Activated T-cell treated with anti-CD3 and anti-CD28 coated beads for 4 hours (primary cell): Measurements from ENCODE around the gene FOXL3.
"Not testable (repeated sequence)": the region's sequence is repeated elsewhere in the genome, so short reads cannot be mapped to it uniquely, and the experiment has no call there.

Source experiments
- DNase-seq: peaks from one replicate; pipeline ENCODE4 v3.0.0-alpha.2; 2020

FOXL3 gene

GRCh38 chr7:289756-290553, at the start of gene FOXL3:
TSS of gene FOXL3 (plus strand) at chr7:290170. CDS start at chr7:290170, 0 bp downstream.
- DNase-seq = no peak

GRCh38 chr7:240887-241421, 49.0 kb upstream of the FOXL3 start:
- DNase-seq = no peak

- DNase-seq = no peak
Measured at GRCh38 chr7:241513-241912, 48.5 kb upstream of the FOXL3 start.

- DNase-seq = not testable (repeated sequence)
Measured at GRCh38 chr7:242826-243579, 47.0 kb upstream of the FOXL3 start.

GRCh38 chr7:243580-243978, 46.4 kb upstream of the FOXL3 start:
- not testable (repeated sequence) for DNase-seq

GRCh38 chr7:244974-245373, 45.0 kb upstream of the FOXL3 start:
- DNase-seq = no peak

GRCh38 chr7:245574-246295, 44.2 kb upstream of the FOXL3 start:
- DNase-seq = no peak

GRCh38 chr7:246451-246850, 43.5 kb upstream of the FOXL3 start:
- DNase-seq = no peak

- no peak for DNase-seq
Measured at GRCh38 chr7:247181-247580, 42.8 kb upstream of the FOXL3 start.

GRCh38 chr7:247636-248035, 42.3 kb upstream of the FOXL3 start:
- DNase-seq = no peak

GRCh38 chr7:248732-249435, 41.1 kb upstream of the FOXL3 start:
- DNase-seq = no peak

- DNase-seq = no peak
Measured at GRCh38 chr7:249989-250388, 40.0 kb upstream of the FOXL3 start.

GRCh38 chr7:250523-250922, 39.4 kb upstream of the FOXL3 start:
- no peak for DNase-seq

GRCh38 chr7:251005-251404, 39.0 kb upstream of the FOXL3 start:
- no peak for DNase-seq

- DNase-seq = no peak
Measured at GRCh38 chr7:251446-252175, 38.4 kb upstream of the FOXL3 start.

GRCh38 chr7:252216-252965, 37.6 kb upstream of the FOXL3 start:
- no peak for DNase-seq

GRCh38 chr7:252981-253380, 37.0 kb upstream of the FOXL3 start:
- no peak for DNase-seq

- DNase-seq = no peak
Measured at GRCh38 chr7:253581-254336, 36.2 kb upstream of the FOXL3 start.

GRCh38 chr7:254337-255037, 35.5 kb upstream of the FOXL3 start:
- DNase-seq = no peak

GRCh38 chr7:255038-255435, 34.9 kb upstream of the FOXL3 start:
- DNase-seq = no peak
